GM12878 (cell line): ENCODE data around the gene UBE3C. TPM values are rescaled to one million over a fixed set of nuclear protein-coding genes. Genes with fewer than 3 reads are reported as not detected.
"Not testable (repeated sequence)": the region's sequence is repeated elsewhere in the genome, so short reads cannot be mapped to it uniquely, and the experiment has no call there.

Source experiments
- ATAC-seq: fragments of 200-7000 bp; cut with Tn5 transposase; 3 replicates; pipeline ENCODE4 v1.9.1; 2020; ENCODE audit warnings: mild to moderate bottlenecking, moderate library complexity
- BruUV-seq: library from RNA; stranded (reverse); fragments of 400-500 nt; replicated peaks from 2 replicates; lab custom pipeline; 2021; lab: Mats Ljungman, UMichigan
- CTCF ChIA-PET: fragments of 300-600 bp; sonication (Branson Sonifier 250); formaldehyde crosslinking; extraction: SDS; loops from one replicate; lab custom pipeline; 2021; ENCODE audit warnings: inconsistent platforms; lab: Yijun Ruan, JAX
- POLR2A ChIA-PET: fragments of 350-600 bp; formaldehyde crosslinking; extraction: SDS; loops from one replicate; lab custom pipeline; 2021; ENCODE audit warnings: inconsistent platforms; lab: Charles Lee
- RAD21 ChIA-PET: fragments of 300-600 bp; sonication (Branson Sonifier 250); formaldehyde crosslinking; loops from one replicate; lab custom pipeline; 2023; ENCODE audit warnings: antibody characterized with exemption; ENCODE audit not compliant: unreplicated experiment; lab: Charles Lee
- SMC1A ChIA-PET: fragments of 300-600 bp; sonication (Branson Sonifier 250); formaldehyde crosslinking; loops from one replicate; lab custom pipeline; 2023; ENCODE audit not compliant: unreplicated experiment, uncharacterized antibody; lab: Charles Lee
- DNase-seq: peaks from one replicate; pipeline ENCODE4 v3.0.0-alpha.2; 2011; ENCODE audit warnings: low read depth, low spot score
- FAIRE-seq: peaks from 3 replicates; lab custom pipeline; 2011; peaks lifted over from hg19 to GRCh38; lab: Jason Lieb, UNC
- H2AFZ ChIP-seq: 2 replicates; pipeline ENCODE4 v1.6.0; 2011; ENCODE audit warnings: low read depth, low read length, control low read depth; ENCODE audit not compliant: control insufficient read depth
- H3K27ac ChIP-seq: 2 replicates; pipeline ENCODE4 v1.5.1; 2011; ENCODE audit warnings: control low read depth; ENCODE audit not compliant: control insufficient read depth, insufficient read depth
- H3K27me3 ChIP-seq, 2 experiments: replicated peaks in 1 of 2; 2 replicates each; pipeline versions ENCODE4 v1.6.0 to v1.6.1; 2011; ENCODE audit warnings: low read length in 1 of 2; ENCODE audit not compliant: control insufficient read depth in 2 of 2, insufficient read depth in 2 of 2
- H3K36me3 ChIP-seq, 2 experiments: 2 replicates each; pipeline ENCODE4 v1.5.1; 2011; ENCODE audit warnings: low read length in 1 of 2; ENCODE audit not compliant: control insufficient read depth in 2 of 2, insufficient read depth in 2 of 2
- H3K4me1 ChIP-seq: 2 replicates; pipeline ENCODE4 v1.6.1; 2011; ENCODE audit warnings: mild to moderate bottlenecking, low read length, moderate library complexity, mixed read lengths; ENCODE audit not compliant: control insufficient read depth, insufficient read depth
- H3K4me2 ChIP-seq: 2 replicates; pipeline ENCODE4 v1.6.0; 2011; ENCODE audit warnings: control low read depth; ENCODE audit not compliant: control insufficient read depth, insufficient read depth
- H3K4me3 ChIP-seq: fragments of 200-600 bp; sonication (generic); 2 replicates; pipeline ENCODE4 v1.5.1; 2016
- H3K79me2 ChIP-seq: 2 replicates; pipeline ENCODE4 v1.6.0; 2011; ENCODE audit warnings: low read length; ENCODE audit not compliant: control insufficient read depth, insufficient read depth
- H3K9ac ChIP-seq: 2 replicates; pipeline ENCODE4 v1.8.0; 2011; ENCODE audit warnings: low read length, control low read depth, mixed read lengths; ENCODE audit not compliant: control insufficient read depth, insufficient read depth
- H3K9me3 ChIP-seq: replicated peaks from 3 replicates; pipeline ENCODE4 v1.5.1; 2011; ENCODE audit warnings: mild to moderate bottlenecking, low read length; ENCODE audit not compliant: control insufficient read depth, insufficient read depth
- H4K20me1 ChIP-seq: 2 replicates; pipeline ENCODE4 v1.6.0; 2011; ENCODE audit not compliant: control insufficient read depth, insufficient read depth
- BCL11A ChIP-seq: IDR thresholded peaks from 2 replicates; pipeline ENCODE4 v1.6.1; 2011; ENCODE audit warnings: low read depth, low read length
- CREB1 ChIP-seq: IDR thresholded peaks from 2 replicates; pipeline ENCODE4 v1.6.1; 2012; ENCODE audit warnings: low read depth, mild to moderate bottlenecking, inconsistent platforms
- MEF2A ChIP-seq: IDR thresholded peaks from 2 replicates; pipeline ENCODE4 v1.6.1; 2011; ENCODE audit warnings: low read depth, mild to moderate bottlenecking, low read length, moderate library complexity; ENCODE audit not compliant: insufficient read depth
- MEF2B ChIP-seq: fragments of 450-650 bp; IDR thresholded peaks from 2 replicates; pipeline ENCODE4 v1.6.1; 2018; ENCODE audit warnings: mild to moderate bottlenecking, moderate library complexity; ENCODE audit not compliant: partially characterized antibody, poor library complexity, severe bottlenecking
- MTA2 ChIP-seq: fragments of 450-650 bp; IDR thresholded peaks from 2 replicates; pipeline ENCODE4 v1.6.1; 2016; ENCODE audit warnings: low read depth, mild to moderate bottlenecking, moderate library complexity
- SREBF1 ChIP-seq: IDR thresholded peaks from 2 replicates; pipeline ENCODE4 v1.6.1; 2012; ENCODE audit warnings: mild to moderate bottlenecking, low read length
- SUPT20H ChIP-seq: IDR thresholded peaks from 2 replicates; pipeline ENCODE4 v1.6.1; 2011; ENCODE audit warnings: low read depth, mild to moderate bottlenecking, low read length, moderate library complexity, borderline replicate concordance; ENCODE audit not compliant: control insufficient read depth
- ZSCAN29 ChIP-seq: fragments of 450-650 bp; IDR thresholded peaks from 2 replicates; pipeline ENCODE4 v1.6.1; 2017; ENCODE audit warnings: mild to moderate bottlenecking, moderate library complexity
- ZZZ3 ChIP-seq: IDR thresholded peaks from 2 replicates; pipeline ENCODE4 v1.6.1; 2011; ENCODE audit warnings: low read depth; ENCODE audit not compliant: control insufficient read depth, insufficient read length
- WGBS: methylation state at CpG from one replicate; pipeline ENCODE4 v1.1.6; 2016; ENCODE audit warnings: low lambda C conversion rate; ENCODE audit not compliant: insufficient replicate concordance, insufficient coverage; ENCODE audit errors: missing lambda C conversion rate; 5-methylcytosine and 5-hydroxymethylcytosine counted together
- in situ Hi-C: fragments of 300-500 bp; cut with MboI; formaldehyde crosslinking; loops from 9 replicates; pipeline ENCODE4 v1.14.3; 2018; ENCODE audit warnings: mixed read lengths
- intact Hi-C: fragments of 100-400 bp; cut with micrococcal nuclease; formaldehyde crosslinking; loops from one replicate; pipeline ENCODE4 v1.14.2; 2022; ENCODE audit not compliant: unreplicated experiment
- polyA plus RNA-seq, 11 experiments: library from polyadenylated mRNA; depleted of rRNA in 4 of 11; unstranded in 6 of 11; stranded (reverse) in 5 of 11; fragments of >200 nt; fragmentation: Nextera tagmentation in 4 of 11; fragmentation: Illumina TruSeq in 1 of 11; extraction: Ambion mirVana in 4 of 11; extraction: Trizol in 1 of 11; gene quantifications; 1 replicate in 1 of 11; 2 replicates in 10 of 11; pipeline versions ENCODE4 v1.2.1 to v1.2.3, GENCODE V29; 2011 to 2016; ENCODE audit warnings: inconsistent platforms in 2 of 11, missing spikeins in 2 of 11, low read depth in 1 of 11
- total RNA-seq, 4 experiments: library from RNA; depleted of rRNA in 3 of 4; stranded (reverse); fragments of >200 nt in 3 of 4; fragmentation: Illumina TruSeq in 1 of 4; extraction: Trizol in 1 of 4; gene quantifications; 2 replicates each; pipeline versions ENCODE4 v1.2.1 to v1.2.3, GENCODE V29; 2013 to 2021
- TF ChIP-seq, protein P1 (sequence below): fragments of 450-650 bp; formaldehyde crosslinking; IDR thresholded peaks from 2 replicates; pipeline ENCODE4 v1.5.0; 2022; ENCODE audit warnings: mild to moderate bottlenecking, missing genetic modification characterization

The UBE3C gene
- total and polyA plus RNA-seq, 10 of the 15 experiments (the other 5 are each of a cell fraction or from before 2014, with no cell fraction given), result 7.9 to 65.9 (median 45.2) TPM

DNA sequence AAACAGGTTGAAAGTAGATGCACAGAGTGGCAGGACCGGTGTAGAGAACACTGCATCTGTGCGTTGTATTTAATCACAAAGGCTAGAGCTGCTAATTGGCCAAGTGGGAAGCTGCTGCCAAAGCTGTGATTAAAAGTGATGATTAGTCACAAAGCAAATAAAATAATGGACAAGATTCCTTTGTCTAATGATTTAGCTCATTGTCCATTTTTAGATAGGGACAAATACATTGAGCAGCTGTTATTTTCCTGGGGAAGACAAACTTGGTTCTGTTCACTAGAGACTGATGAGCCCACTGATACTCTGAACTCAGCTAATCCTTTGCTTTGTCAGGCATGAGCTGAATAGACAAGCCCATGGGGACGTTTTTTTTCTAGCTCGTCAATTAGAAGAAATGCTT is 19.7 kb downstream of the UBE3C start:
- no peak for TF ChIP-seq SREBF1
- TF ChIP-seq, protein P1, sequence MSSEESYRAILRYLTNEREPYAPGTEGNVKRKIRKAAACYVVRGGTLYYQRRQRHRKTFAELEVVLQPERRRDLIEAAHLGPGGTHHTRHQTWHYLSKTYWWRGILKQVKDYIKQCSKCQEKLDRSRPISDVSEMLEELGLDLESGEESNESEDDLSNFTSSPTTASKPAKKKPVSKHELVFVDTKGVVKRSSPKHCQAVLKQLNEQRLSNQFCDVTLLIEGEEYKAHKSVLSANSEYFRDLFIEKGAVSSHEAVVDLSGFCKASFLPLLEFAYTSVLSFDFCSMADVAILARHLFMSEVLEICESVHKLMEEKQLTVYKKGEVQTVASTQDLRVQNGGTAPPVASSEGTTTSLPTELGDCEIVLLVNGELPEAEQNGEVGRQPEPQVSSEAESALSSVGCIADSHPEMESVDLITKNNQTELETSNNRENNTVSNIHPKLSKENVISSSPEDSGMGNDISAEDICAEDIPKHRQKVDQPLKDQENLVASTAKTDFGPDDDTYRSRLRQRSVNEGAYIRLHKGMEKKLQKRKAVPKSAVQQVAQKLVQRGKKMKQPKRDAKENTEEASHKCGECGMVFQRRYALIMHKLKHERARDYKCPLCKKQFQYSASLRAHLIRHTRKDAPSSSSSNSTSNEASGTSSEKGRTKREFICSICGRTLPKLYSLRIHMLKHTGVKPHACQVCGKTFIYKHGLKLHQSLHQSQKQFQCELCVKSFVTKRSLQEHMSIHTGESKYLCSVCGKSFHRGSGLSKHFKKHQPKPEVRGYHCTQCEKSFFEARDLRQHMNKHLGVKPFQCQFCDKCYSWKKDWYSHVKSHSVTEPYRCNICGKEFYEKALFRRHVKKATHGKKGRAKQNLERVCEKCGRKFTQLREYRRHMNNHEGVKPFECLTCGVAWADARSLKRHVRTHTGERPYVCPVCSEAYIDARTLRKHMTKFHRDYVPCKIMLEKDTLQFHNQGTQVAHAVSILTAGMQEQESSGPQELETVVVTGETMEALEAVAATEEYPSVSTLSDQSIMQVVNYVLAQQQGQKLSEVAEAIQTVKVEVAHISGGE (CRISPR knock-in tag), result no peak
- TF ChIP-seq ZSCAN29, result no peak
- TF ChIP-seq CREB1, result no peak
- no peak for TF ChIP-seq SUPT20H
- no peak for TF ChIP-seq MTA2
- no peak for TF ChIP-seq MEF2A
- TF ChIP-seq MEF2B, result no peak
- TF ChIP-seq ZZZ3, result no peak
- no peak for TF ChIP-seq BCL11A
- no peak overlapping the region for H3K27ac ChIP-seq
- H3K79me2 ChIP-seq, result peaks cover 71% of the 10 kb centered on the region
- H4K20me1 ChIP-seq, result no peaks in the 10 kb centered on the region
- H3K9ac ChIP-seq, result no peak overlapping the region
- no peak overlapping the region for H3K4me3 ChIP-seq
- H3K9me3 ChIP-seq, result no peaks in the 10 kb centered on the region
- ChIA-PET POLR2A (interaction anchor here (0.9 kb wide), 1 partner anchor 22 kb away, joined by 3 read pairs; no protein-coding TSS in a partner anchor), CTCF (interaction anchor here (1.4 kb wide), 1 partner anchor 16 kb away, joined by 3 read pairs; no protein-coding TSS in a partner anchor), SMC1A (interaction anchor here (0.9 to 1.5 kb wide), 3 partner anchors 16 to 180 kb away, joined by 3 to 9 read pairs (median 3); no protein-coding TSS in a partner anchor), RAD21 (no interaction called here)
- no peak for ATAC-seq
- in situ Hi-C loops, result no loop called here
- 59% methylated on average over 4 of the region's 4 CpGs for WGBS
- no TSS peak for BruUV-seq
- no peak for FAIRE-seq
- no peak for DNase-seq
- H3K27me3 ChIP-seq, result no peaks in the 10 kb centered on the region
- intact Hi-C loops, result no loop called here
- peaks cover 0 to 3% of the 10 kb centered on the region in 2 experiments; a peak in 1 of 4 replicates for H3K36me3 ChIP-seq
- H2AFZ ChIP-seq, result no peak overlapping the region
- H3K4me2 ChIP-seq, result no peak overlapping the region
- H3K4me1 ChIP-seq, result peaks cover 3% of the 10 kb centered on the region; the same call in 1 of the 2 replicates

DNA sequence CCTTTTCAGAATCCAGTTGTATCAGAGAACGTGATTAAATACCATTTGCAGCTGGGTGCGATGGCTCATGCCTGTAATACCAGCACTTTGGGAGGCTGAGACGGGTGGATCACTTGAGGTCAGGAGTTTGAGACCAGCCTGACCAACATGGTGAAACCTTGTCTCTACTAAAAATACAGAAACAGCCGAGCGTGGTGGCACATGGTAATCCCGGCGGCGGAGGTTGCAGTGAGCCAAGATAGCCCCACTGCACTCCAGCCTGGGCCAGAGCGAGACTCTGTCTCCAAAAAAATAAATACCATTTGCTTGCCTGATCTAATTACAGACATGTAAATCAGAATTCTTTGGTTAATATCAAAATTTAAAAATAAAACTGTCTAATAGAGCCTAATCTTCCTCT is 20.8 kb downstream of the UBE3C start:
- RAD21 ChIA-PET, ATAC-seq, H3K36me3 ChIP-seq, in situ Hi-C loops, H3K27ac ChIP-seq, H3K27me3 ChIP-seq, BruUV-seq, H2AFZ ChIP-seq, H3K4me1 ChIP-seq, CTCF ChIA-PET, FAIRE-seq, intact Hi-C loops, H3K4me3 ChIP-seq, H3K9me3 ChIP-seq, H3K4me2 ChIP-seq, POLR2A ChIA-PET, H3K9ac ChIP-seq, DNase-seq, H4K20me1 ChIP-seq: not testable (repeated sequence)
- 88% methylated on average over 9 of the region's 9 CpGs for WGBS
- SMC1A ChIA-PET, result interaction anchor here (1.5 kb wide), 1 partner anchor 17 kb away, joined by 9 read pairs; no protein-coding TSS in a partner anchor
- H3K79me2 ChIP-seq, result peaks cover 62% of the 10 kb centered on the region
